Stimulated activated CD4-positive, alpha-beta T cell treated with anti-CD3 and anti-CD28 coated beads, Interleukin-1b, Interleukin-23, amount 100 ng/mL, for 24 hours (primary cell): ENCODE measurements around the gene EDEM1.
"Not testable (repeated sequence)": the region's sequence is repeated elsewhere in the genome, so short reads cannot be mapped to it uniquely, and the experiment has no call there.

Experiments used
- DNase-seq, 4 experiments: peaks; one replicate each; pipeline ENCODE4 v3.0.0-alpha.2; 2020; ENCODE audit warnings: low read depth in 4 of 4, low spot score in 1 of 4

Gene EDEM1

DNA sequence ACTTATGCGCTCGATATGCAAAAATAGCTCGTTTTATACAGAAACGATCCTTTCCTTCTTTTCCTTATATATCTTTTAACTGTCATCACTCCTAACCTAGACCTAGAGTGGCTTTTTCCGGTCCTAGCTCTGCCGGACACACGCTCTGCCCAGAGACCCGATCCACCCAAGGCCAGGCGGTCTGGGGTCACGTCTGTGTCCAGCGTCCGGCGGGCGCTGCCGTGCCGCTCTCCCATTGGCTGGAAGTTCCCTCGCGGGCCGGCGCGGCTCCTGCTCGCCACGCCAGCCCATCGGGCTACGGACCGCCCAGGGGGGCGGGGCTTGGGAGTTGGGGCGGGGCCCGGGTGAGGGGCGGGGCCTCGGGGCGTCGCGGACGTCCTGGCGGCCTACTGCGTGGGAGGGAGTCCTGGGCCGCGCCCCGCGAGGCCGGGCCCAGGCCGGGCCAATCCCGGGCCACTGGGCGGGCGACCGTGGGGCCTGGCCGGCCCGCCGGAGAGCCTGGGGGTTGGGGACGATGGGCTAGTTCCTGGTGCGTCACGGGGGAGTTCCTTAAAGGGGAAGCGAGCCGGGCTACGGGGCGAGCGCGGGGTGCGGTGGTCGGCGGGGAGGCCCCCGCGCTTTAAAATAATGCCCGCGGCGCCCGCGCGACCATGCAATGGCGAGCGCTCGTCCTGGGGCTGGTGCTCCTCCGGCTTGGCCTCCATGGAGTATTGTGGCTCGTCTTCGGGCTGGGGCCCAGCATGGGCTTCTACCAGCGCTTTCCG lies at the start of gene EDEM1:
EDEM1 (plus strand) TSS at position 552 of the 764 bp plus-strand sequence; CDS start at position 651, 99 bp downstream.
- peak; percentile 84 to 97 (median 91) for DNase-seq

DNA sequence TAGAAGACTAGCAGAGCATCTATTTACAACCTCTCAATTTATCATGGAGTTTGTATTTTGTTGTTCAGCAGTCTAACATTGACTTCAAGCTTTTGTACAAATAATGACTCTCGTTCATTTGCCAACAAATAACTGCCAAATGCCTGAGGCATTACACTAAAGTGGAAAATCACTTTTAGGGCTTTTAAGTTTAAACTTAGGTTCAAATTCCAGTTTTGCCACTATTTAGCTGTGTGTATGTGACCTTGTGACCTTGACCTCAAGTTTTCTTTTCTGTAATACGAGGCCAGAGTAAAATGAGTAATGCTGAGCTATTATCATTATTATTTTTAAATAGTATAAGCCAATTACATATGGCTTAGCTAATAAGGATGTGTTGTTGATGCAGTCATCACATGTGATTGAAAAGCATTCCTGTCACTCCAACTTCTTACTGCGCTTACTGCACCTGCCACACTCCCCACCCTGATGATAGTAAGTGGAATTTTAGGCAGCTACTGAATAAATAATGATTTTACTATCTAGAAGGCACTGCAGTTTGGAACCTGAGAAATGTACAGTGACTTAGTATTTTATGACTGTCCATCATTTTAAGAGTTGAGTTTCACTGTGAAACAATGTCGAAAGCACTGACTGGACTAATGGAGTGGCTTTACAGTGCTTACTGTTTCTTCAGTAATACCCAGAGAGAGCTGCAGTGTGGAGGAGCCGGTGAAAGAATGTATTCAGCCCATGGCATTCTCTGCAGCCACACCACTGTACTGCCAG lies 49.1 kb upstream of the EDEM1 start:
- no peak for DNase-seq

DNA sequence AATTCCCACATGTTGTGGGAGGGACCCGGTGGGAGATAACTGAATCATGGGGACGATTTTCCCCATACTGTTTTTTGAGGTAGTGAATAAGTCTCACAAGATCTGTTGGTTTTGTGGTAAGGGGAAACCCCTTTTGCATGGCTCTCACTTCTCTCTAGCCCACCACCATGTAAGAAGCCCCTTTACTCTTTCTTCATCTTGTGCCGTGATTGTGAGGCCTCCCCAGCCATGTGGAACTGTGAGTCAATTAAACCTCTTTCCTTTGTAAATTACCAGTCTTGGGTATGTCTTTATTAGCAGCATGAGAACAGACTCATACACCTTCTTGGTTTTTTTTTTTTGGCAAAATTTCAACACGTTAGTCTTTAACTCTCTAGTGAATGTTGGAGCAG lies 47.3 kb upstream of the EDEM1 start:
- no peak for DNase-seq

DNA sequence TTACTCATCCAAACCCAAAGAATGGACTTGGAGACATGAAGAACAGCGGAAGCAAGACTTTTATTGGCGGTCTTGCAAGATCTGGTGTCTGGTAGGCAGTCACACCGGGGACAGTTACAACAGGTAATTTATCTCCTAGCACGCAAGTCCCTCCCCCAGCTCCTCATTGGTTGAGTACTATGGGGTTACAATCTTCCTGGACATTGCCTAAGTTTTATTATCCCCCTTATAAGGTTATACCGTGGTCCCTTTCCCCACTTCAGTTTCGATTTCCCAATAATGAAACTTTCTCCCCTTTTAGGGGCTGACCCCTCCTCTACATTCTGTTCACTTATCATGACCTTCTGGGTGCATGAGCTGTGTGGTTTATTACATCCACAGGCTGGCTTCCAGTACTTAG lies 46.7 kb upstream of the EDEM1 start:
- DNase-seq = no peak

DNA sequence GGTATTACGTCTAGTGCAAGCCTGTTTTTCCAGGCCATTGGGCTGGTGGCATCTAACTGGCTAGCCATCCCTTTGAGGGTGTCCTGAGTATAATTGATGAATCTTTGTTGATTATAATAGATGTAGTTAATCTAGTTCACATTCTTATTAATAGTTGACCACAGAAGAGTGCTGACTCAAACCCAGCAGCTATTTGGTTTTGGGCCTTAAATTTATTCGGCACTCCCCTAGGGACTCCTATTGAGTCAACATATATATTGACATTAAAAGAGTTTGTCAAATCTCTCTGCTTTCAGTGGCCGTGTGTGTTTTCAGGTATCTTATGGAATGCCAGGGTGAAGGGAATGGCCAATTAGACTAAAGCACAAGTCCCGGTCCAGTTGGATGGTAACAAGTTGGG lies 45.7 kb upstream of the EDEM1 start:
- no peak for DNase-seq

DNA sequence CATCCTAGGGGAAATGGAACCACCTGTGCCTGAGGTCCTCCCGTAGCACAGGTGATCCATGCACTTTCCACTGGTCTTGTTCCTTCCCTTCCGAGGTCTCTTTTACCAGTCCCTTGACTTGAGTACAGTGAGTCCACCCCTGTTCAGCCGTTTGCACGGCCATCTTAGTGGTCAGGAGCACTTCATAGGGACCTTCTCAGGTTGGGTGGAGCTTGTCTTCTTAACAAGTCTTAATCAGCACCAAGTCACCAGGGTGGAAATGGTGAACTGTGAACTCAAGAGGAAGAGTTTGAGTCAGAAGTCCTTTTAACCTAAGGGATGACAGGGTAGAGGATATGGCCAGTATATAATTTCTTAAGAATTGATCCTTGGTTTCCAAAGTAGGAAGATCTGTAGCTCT lies 44.0 kb upstream of the EDEM1 start:
- no peak for DNase-seq

DNA sequence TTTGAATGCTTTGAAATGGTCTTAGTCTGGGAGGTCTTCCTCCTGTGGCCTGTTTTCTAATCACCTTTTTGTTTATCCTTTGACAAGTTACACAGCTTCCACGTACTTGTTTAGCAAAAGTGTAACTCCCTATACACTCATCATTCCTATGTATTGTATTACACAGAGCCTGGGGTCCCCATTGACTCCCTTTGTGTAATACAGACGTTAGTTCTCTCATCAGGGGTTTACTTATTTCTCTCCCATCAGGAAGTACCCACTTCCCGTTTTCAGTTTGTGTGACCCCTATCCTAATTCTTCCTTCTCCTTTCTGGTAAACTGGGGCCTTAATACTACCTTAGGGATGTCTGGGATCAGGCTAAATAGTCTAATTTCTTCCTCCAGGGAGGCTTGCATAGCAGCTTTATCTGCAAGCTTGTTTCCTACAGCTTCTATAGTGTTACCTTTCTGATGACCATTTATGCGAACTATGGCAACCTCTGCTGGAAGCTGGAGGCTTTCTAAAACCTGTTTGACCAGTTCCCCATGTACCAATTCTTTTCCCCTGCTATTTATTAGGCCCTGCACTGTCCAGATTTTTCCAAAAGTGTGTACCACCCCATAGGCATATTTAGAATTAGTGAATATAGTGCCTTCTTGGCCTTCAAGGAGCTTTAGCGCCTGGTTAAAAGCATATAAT lies 43.1 kb upstream of the EDEM1 start:
- no peak for DNase-seq

DNA sequence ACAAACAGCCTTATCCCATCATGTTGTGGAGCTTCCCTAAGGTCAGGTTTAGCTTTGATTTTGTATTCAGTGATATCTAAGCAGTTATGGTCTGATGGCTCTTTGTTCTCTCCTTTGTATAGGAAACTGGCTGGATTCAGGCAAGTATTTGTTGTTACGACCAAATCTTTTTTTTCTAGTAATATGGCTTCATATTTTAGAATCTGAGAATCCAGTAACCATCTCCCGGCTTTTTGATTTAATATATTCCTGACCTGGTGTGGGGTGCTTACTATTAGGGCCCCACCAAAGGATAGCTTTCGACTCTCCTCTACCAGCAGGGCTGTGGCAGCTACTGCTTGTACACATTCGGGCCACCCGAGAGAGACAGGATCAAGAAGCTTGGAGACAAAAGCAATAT lies 42.4 kb upstream of the EDEM1 start:
- DNase-seq = no peak

DNA sequence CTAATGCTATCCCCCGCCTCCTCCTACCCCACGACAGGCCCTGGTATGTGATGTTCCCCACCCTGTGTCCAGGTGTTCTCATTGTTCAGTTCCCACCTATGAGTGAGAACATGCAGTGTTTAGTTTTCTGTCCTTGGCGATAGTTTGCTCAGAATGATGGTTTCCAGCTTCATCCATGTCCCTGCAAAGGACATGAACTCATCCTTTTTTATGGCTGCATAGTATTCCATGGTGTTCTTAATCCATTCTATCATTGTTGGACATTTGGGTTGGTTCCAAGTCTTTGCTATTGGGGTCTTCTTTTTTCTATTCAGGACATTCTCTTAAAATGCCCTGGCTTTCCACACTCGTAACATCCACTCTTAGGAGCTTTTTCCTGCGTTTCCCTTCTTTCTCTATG lies 40.4 kb upstream of the EDEM1 start:
- DNase-seq = not testable (repeated sequence)

DNA sequence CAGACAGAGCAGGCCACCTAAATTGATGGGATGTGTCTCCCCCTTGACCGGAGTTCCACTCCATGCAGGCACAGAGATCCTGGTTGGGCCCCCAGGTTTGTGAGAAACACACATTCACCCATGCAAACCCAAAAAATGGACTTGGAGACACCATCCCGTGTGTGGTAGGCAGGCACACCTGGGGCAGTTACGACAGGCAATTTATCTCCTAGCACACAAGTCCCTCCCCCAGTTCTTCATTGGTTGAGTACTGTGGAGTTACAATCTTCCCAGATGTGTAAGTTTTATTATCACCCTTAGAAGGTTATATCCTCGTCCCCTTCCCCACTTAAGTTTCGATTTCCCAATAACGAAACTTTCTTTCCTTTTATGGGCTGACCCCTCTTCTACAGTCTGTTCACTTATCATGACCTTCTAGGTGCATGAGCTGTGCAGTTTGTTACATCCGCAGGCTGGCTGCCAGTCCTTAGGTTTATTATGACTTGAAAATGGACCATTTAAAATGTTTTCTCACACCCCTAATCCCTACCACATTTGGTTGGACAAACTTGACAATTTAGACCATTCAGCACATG lies 38.1 kb upstream of the EDEM1 start:
- DNase-seq = no peak

DNA sequence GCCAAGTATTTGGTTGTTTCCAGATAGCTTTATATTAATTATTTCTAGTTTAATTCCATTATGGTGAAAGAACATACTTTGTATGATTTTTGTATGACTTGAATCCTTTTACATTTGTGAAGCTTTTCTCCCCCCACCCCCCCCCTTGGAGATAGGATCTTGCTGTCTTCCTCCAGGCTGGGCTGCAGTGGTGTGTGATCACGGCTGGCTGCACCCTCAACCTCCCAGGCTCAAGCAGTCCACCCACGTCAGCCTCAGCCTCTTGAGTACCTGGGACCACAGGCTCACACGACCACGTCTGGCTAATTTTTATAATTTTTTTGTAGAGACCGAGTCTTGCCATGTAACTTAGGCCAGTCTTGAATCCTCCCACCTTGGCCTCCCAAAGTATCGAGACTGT lies 35.9 kb upstream of the EDEM1 start:
- DNase-seq = no peak

DNA sequence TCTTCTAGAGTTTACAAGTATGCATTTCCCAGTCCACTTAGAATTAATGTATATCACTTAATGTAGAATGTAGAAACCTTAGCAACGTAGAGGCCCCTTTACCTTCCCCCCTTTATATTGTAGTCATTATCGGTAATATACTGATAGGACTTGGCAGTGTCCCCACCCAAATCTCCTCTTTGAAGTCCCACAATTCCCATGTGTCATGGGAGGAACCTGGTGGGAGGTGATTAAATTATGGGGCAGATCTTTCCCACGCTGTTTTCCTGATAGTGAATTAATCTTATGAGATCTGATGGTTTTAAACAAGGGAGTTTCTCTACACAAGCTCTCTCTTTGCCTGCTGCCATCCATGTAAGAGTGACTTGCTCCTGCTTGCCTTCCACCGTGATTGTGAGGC lies 34.4 kb upstream of the EDEM1 start:
- DNase-seq = no peak

DNA sequence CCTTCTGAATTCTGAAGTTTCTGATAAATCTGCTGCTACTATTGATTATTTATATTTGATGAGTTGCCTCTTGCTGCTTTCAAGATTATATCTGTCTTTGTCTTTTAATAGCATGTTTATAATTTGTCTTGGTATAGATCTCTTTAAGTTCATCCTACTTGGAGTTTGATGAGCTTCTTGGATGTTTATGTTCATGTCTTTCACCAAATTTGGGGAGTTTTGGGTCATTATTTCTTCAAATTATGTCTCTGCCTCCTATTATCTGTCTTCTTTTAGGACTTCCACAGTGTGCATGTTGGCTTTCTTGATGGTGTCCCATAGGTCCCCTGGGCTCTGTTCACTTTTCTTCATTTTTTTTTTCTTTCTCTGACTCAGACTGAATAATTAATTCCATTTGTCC lies 32.3 kb upstream of the EDEM1 start:
- DNase-seq = no peak

DNA sequence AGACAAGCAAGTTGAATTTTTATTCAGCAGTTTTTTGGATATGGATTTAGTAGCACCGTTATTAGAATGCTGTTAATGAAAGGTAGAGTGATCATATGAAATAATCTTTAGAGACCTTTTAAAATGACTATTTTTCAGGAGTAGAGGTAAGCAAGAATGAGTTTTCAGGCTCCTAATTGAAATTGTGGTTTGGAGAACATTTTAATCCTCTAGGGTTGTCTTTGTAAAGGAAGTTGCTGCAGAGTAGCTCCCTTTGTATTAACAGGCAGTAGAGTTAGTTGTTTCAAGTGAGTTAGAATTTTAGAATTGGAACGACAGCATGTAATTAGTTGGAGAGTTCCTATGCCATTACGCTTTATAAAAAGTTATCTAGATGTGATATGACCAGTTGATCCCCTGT lies 27.2 kb upstream of the EDEM1 start:
- DNase-seq = no peak

DNA sequence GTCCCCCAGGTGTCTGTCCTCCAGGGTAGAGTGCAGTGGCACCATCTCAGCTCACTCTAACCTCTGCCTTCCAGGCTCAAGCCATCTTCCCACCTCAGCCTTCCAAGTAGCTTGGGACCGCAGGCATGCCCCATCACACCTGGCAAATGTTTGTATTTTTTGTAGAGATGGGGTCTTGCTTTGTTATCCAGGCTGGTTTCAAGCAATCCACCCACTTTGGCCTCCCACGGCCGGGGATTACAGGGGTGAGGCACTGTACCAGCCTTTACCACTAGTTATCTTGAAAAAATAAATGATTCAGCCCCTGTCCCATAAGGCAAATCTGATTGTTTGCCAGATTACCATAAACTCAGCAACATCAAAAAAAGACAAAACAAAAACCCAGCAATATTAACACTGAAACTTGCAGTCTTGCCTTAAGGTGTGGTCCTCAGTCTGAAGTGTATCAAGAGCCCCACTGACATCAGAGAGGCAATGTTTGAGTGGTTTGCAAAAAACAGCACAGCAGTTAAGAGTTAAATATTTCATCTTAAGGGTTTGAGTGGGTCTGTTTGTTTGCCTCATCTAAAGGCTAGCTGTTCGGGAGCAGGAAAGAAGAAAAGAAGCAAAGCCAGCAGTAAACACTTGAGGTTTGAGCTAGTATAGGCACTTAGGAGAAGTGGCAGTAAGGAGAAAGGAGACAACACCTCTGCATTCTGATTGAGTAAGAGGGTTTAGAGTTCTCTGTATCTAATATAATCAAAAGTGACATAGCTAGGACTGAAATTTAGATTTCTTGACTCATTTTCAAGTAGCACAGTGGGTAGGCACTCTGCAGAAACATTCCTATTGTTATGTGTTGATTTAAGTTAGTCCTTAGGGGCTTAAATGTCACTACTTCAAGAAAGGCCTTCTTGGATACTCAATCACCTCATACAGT lies 26.3 kb upstream of the EDEM1 start:
- DNase-seq = no peak

DNA sequence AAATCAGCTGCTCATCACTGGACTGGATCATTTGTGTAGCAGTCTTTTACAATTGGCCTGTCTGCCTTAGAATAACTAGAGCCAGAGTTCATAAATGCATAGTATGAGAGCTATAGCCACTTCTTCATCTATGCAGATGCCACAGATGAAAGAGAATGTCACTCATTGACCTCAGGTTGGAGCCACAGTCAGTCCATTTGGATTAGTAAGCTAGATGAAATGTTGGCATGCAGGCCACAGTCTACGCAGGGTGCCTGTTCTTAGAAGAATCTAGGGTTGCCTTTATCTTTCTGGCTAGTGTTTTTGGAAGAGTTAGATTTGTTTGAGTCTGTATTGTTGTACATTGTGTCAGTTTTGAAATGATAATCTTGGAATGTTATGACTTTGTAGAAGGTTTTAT lies 25.4 kb upstream of the EDEM1 start:
- DNase-seq = no peak

DNA sequence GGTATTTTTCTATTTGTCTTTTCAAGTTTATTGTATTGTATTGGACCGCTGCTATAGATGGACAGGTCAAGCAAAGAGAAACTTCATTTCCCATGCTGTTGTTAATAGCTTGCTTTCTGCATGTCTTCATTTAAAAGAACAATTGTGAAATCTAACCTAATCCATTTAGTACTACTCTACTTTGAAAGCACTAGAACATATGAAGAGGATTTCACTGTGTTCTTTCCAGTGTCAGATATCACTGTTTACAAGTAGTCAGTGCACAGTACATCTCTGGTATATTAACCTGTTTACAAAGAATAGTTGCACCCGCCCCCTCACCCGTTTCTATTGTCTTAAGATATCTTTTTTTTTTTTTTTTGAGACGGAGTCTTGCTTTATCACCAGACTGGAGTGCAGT lies 21.8 kb upstream of the EDEM1 start:
- DNase-seq = no peak

DNA sequence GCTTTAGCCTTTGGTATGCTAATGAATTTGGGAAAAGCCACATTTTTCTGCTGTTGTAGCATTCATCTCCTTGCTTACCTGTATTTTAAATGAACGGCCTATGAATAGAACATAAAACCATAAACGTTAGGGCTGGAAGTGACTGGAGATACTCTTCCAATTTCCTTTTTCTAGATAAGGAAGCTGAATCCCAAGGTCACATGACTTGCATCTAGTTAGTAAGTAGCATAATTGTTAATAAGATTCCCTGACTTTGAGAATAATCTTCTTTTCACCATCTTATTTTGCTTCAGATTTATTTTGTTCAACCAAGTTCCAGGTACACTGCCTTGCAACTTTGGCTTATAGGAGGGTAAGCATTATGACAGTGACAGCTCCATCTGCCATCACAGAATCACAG lies 20.7 kb upstream of the EDEM1 start:
- no peak for DNase-seq

DNA sequence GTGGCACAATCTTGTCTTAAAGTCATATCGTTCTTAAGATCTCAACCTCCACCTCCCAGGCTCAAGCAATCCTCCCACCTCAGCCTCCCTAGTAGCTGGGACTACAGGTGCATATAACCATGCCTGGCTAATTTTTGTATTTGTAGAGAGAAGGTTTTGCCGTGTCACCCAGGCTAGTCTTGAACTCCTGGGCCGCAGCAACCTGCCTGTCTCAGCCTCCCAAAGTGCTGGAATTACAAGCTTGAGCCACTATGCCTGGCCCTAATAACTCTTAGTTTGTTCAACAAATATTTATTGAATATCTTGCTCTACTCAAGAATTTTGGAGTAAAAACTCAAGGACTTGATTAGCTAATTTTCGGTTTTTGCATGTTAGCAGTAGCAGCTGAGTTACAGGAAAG lies 19.4 kb upstream of the EDEM1 start:
- DNase-seq = no peak

DNA sequence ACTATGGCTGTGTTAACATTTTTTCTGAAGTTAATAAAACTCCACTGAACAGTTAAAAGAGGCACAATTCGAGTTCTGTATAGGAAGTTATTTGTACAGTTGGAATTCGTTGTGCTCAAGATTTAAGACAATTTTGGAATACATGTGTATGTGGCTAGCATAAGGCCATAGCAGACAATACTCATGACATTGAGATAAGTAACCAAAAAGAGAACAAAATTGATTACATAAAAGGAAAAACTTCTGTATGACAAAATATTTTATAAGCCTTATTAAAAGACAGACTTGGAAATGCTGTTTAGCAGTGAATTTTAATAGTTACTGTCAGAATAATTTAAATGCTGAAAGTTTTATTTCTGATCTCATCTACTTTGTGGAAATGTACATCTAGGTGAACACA lies 17.7 kb upstream of the EDEM1 start:
- no peak for DNase-seq

DNA sequence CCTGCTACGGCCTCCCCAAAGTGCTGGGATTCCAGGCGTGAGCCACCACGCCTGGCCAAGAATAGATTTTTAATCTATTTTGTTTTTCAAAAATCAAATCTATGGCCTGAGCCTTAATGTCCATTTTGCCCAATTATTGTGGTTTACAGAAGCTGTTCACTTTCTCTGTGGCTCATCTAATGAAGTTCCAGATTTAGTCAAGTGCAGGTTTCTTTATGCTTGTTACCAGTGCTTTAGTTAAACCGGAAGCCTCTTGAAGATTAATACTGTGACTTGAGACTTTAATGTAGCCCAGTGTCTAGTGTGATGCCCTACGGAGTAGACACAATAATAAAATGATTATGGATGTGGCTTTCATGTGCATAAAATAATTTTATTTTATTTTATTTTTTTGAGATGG lies 16.5 kb upstream of the EDEM1 start:
- no peak for DNase-seq
